HG03575 (cell line): ENCODE measurements around the gene ERBIN.
"Not testable (repeated sequence)": the region's sequence is repeated elsewhere in the genome, so short reads cannot be mapped to it uniquely, and the experiment has no call there.

Experiments used
- ATAC-seq: cut with Tn5 transposase; IDR thresholded peaks from one replicate; pipeline ENCODE4 v1.9.1; 2021; ENCODE audit not compliant: unreplicated experiment, insufficient number of reproducible peaks, low FRiP score; ENCODE audit errors: extremely low read depth

Gene ERBIN

GRCh38 chr5:65913519-65913918 lies 12.9 kb upstream of the ERBIN start:
- no peak for ATAC-seq

- ATAC-seq, result no peak
These were observed 11.7 kb upstream of the ERBIN start for GRCh38 chr5:65914641-65915196.

GRCh38 chr5:65915661-65916060 lies 10.7 kb upstream of the ERBIN start:
- ATAC-seq, result not testable (repeated sequence)

- no peak for ATAC-seq
These were observed 10.3 kb upstream of the ERBIN start for GRCh38 chr5:65916066-65916465.

GRCh38 chr5:65916636-65917035 lies 9.7 kb upstream of the ERBIN start:
- ATAC-seq, result no peak

GRCh38 chr5:65919773-65920172 lies 6.6 kb upstream of the ERBIN start:
- ATAC-seq, result no peak

GRCh38 chr5:65923339-65923738 lies 3.0 kb upstream of the ERBIN start:
- no peak for ATAC-seq

- no peak for ATAC-seq
These were observed 1.9 kb upstream of the ERBIN start for GRCh38 chr5:65924366-65925043.

GRCh38 chr5:65925044-65925600 lies 1.3 kb upstream of the ERBIN start:
- ATAC-seq, result peak; percentile 38

- peak; percentile 7 for ATAC-seq
These were observed 637 bp upstream of the ERBIN start for GRCh38 chr5:65925601-65926275.

GRCh38 chr5:65926893-65927292 lies 518 bp downstream of the ERBIN start:
- no peak for ATAC-seq

- ATAC-seq, result no peak
These were observed 1.3 kb downstream of the ERBIN start for GRCh38 chr5:65927503-65928321.

GRCh38 chr5:65928322-65928752 lies 2.0 kb downstream of the ERBIN start:
- no peak for ATAC-seq

- ATAC-seq, result no peak
These were observed 2.5 kb downstream of the ERBIN start for GRCh38 chr5:65928860-65929259.

- no peak for ATAC-seq
These were observed 6.3 kb downstream of the ERBIN start for GRCh38 chr5:65932676-65933075.

- ATAC-seq, result no peak
These were observed 6.9 kb downstream of the ERBIN start for GRCh38 chr5:65933295-65933694.

- ATAC-seq, result no peak
These were observed 11.9 kb downstream of the ERBIN start for GRCh38 chr5:65938256-65938655.

GRCh38 chr5:65943771-65944170 lies 17.4 kb downstream of the ERBIN start:
- ATAC-seq, result no peak

GRCh38 chr5:65946198-65946745 lies 19.9 kb downstream of the ERBIN start:
- no peak for ATAC-seq
